ENCODE data around the gene SLC16A11.

Gene SLC16A11

GRCh38 chr17:7007143-7007542 is 36.7 kb downstream of the SLC16A11 start:
- TF ChIP-seq EZH2phosphoT487 (IDR thresholded peaks at IDR 0.05; ENCODE audit: borderline replicate concordance, low read length), result no peak
- Histone ChIP-seq H3F3A (ENCODE audit: control insufficient read depth, insufficient read depth) (peaks cover 4% of the 10 kb centered on the region), H3K36me3 (ENCODE audit: control insufficient read depth, low read length) (peaks cover 23% of the 10 kb centered on the region), H3K4me3 (ENCODE audit: low read length) (no peak overlapping the region), H3K9me2 (replicated peaks; ENCODE audit: control insufficient read depth, low read length) (no peaks in the 10 kb centered on the region), H3K27me3 (ENCODE audit: control insufficient read depth, low read length) (no peaks in the 10 kb centered on the region), H4K20me1 (ENCODE audit: control insufficient read depth, insufficient read depth, low read depth, low read length) (peaks cover 5% of the 10 kb centered on the region; the same call in 1 of the 2 replicates), H3K79me2 (ENCODE audit: control insufficient read depth, low read length) (peaks cover 48% of the 10 kb centered on the region), H3K9me3 (ENCODE audit: control insufficient read depth, insufficient read depth, low read length) (no peaks in the 10 kb centered on the region), H3K4me1 (ENCODE audit: control insufficient read depth, low read length) (peaks cover 17% of the 10 kb centered on the region), H3K27ac (ENCODE audit: low read depth, low read length) (no peak overlapping the region), H3K4me2 (ENCODE audit: low read length) (no peak overlapping the region)

DNA sequence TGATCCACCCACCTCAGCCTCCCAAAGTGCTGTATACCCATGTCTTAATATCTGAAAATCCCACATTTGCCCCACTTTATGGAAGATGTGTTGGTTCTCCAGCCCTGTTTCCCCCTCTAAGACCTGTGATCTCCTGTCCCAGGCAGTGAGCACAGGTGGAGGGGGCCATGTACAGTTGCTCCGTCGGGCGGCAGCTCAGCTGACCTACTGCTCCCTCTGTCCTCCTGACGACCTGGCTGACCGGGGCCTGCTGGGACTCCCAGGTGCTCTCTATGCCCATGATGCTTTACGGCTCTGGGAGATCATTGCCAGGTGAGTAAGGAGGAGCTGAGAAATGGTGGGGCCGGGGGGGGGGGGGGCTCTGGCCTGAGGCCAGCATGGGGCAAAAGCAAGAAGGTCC is 38.2 kb downstream of the SLC16A11 start:
- Histone ChIP-seq H3K36me3 (ENCODE audit: control insufficient read depth, low read length) (peaks cover 35% of the 10 kb centered on the region), H3F3A (ENCODE audit: control insufficient read depth, insufficient read depth) (peaks cover 4% of the 10 kb centered on the region), H3K9me3 (ENCODE audit: control insufficient read depth, insufficient read depth, low read length) (no peaks in the 10 kb centered on the region), H3K9me2 (replicated peaks; ENCODE audit: control insufficient read depth, low read length) (no peaks in the 10 kb centered on the region), H3K4me3 (ENCODE audit: low read length) (no peak overlapping the region), H3K27me3 (ENCODE audit: control insufficient read depth, low read length) (no peaks in the 10 kb centered on the region), H3K4me1 (ENCODE audit: control insufficient read depth, low read length) (peaks cover 8% of the 10 kb centered on the region), H3K27ac (ENCODE audit: low read depth, low read length) (no peak overlapping the region), H3K4me2 (ENCODE audit: low read length) (no peak overlapping the region), H3K79me2 (ENCODE audit: control insufficient read depth, low read length) (peaks cover 34% of the 10 kb centered on the region), H4K20me1 (ENCODE audit: control insufficient read depth, insufficient read depth, low read depth, low read length) (peaks cover 5% of the 10 kb centered on the region; the same call in 1 of the 2 replicates)
- TF ChIP-seq EZH2phosphoT487 (IDR thresholded peaks at IDR 0.05; ENCODE audit: borderline replicate concordance, low read length), result no peak
- TF ChIP-seq, protein P1, sequence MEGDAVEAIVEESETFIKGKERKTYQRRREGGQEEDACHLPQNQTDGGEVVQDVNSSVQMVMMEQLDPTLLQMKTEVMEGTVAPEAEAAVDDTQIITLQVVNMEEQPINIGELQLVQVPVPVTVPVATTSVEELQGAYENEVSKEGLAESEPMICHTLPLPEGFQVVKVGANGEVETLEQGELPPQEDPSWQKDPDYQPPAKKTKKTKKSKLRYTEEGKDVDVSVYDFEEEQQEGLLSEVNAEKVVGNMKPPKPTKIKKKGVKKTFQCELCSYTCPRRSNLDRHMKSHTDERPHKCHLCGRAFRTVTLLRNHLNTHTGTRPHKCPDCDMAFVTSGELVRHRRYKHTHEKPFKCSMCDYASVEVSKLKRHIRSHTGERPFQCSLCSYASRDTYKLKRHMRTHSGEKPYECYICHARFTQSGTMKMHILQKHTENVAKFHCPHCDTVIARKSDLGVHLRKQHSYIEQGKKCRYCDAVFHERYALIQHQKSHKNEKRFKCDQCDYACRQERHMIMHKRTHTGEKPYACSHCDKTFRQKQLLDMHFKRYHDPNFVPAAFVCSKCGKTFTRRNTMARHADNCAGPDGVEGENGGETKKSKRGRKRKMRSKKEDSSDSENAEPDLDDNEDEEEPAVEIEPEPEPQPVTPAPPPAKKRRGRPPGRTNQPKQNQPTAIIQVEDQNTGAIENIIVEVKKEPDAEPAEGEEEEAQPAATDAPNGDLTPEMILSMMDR (IDR thresholded peaks at IDR 0.05; ENCODE audit: low read depth, low read length, poor library complexity, severe bottlenecking), result no peak

- Histone ChIP-seq H3K4me2 (ENCODE audit: low read length) (no peak overlapping the region), H3K27me3 (ENCODE audit: control insufficient read depth, low read length) (no peaks in the 10 kb centered on the region), H3K9me3 (ENCODE audit: control insufficient read depth, insufficient read depth, low read length) (no peaks in the 10 kb centered on the region), H3K4me3 (ENCODE audit: low read length) (no peak overlapping the region), H3K4me1 (ENCODE audit: control insufficient read depth, low read length) (peaks cover 3% of the 10 kb centered on the region; the same call in 1 of the 2 replicates), H3F3A (ENCODE audit: control insufficient read depth, insufficient read depth) (peaks cover 4% of the 10 kb centered on the region), H3K9me2 (replicated peaks; ENCODE audit: control insufficient read depth, low read length) (no peaks in the 10 kb centered on the region), H3K36me3 (ENCODE audit: control insufficient read depth, low read length) (peaks cover 33% of the 10 kb centered on the region), H4K20me1 (ENCODE audit: control insufficient read depth, insufficient read depth, low read depth, low read length) (peaks cover 5% of the 10 kb centered on the region; the same call in 1 of the 2 replicates), H3K79me2 (ENCODE audit: control insufficient read depth, low read length) (peaks cover 23% of the 10 kb centered on the region), H3K27ac (ENCODE audit: low read depth, low read length) (no peak overlapping the region)
- TF ChIP-seq, protein P1 (IDR thresholded peaks at IDR 0.05; ENCODE audit: low read depth, low read length, poor library complexity, severe bottlenecking), result peak; percentile 82
- no peak for TF ChIP-seq EZH2phosphoT487 (IDR thresholded peaks at IDR 0.05; ENCODE audit: borderline replicate concordance, low read length)
Measured at GRCh38 chr17:7004398-7005253, 39.3 kb downstream of the SLC16A11 start.

DNA sequence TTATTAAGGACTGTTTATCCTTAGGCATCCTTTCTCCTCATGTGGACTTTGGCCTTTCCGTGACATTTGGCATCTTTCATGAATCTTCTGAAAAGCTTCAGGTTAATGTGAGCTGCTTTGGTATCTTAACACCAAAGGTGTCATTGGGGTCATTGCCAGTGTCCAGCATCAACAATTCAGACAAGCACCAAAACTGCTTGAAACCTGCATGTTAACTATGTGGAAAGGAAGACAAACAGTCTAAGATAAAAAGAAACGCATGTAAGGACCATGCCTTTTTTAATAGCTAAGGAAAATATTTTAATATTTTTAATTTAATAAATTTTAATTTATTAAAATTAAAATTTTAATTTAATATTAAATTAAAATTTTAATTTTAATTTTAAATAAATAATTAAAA is 40.1 kb downstream of the SLC16A11 start:
- no peaks in the 10 kb centered on the region for H3K9me3 ChIP-seq (ENCODE audit: control insufficient read depth, insufficient read depth, low read length)
- peaks cover 39% of the 10 kb centered on the region for H3K36me3 ChIP-seq (ENCODE audit: control insufficient read depth, low read length)
- TF ChIP-seq, protein P1 (IDR thresholded peaks at IDR 0.05; ENCODE audit: low read depth, low read length, poor library complexity, severe bottlenecking), result no peak
- no peak for TF ChIP-seq EZH2phosphoT487 (IDR thresholded peaks at IDR 0.05; ENCODE audit: borderline replicate concordance, low read length)
- H3K4me1 ChIP-seq (ENCODE audit: control insufficient read depth, low read length), result peaks cover 3% of the 10 kb centered on the region; the same call in 1 of the 2 replicates
- no peak overlapping the region for H3K4me2 ChIP-seq (ENCODE audit: low read length)
- no peaks in the 10 kb centered on the region for H3K9me2 ChIP-seq (replicated peaks; ENCODE audit: control insufficient read depth, low read length)
- no peaks in the 10 kb centered on the region for H3K27me3 ChIP-seq (ENCODE audit: control insufficient read depth, low read length)
- peaks cover 18% of the 10 kb centered on the region for H3K79me2 ChIP-seq (ENCODE audit: control insufficient read depth, low read length)
- H3K4me3 ChIP-seq (ENCODE audit: low read length), result no peak overlapping the region
- H4K20me1 ChIP-seq (ENCODE audit: control insufficient read depth, insufficient read depth, low read depth, low read length), result peaks cover 5% of the 10 kb centered on the region; the same call in 1 of the 2 replicates
- peaks cover 4% of the 10 kb centered on the region for H3F3A ChIP-seq (ENCODE audit: control insufficient read depth, insufficient read depth)
- H3K27ac ChIP-seq (ENCODE audit: low read depth, low read length), result no peak overlapping the region
